Common myeloid progenitor, CD34-positive (primary cell): ENCODE measurements around the gene POLR1H.

ENCODE experiments used
- CTCF ChIA-PET: fragments of 350-600 bp; sonication (Branson Sonifier 250); formaldehyde crosslinking; loops from one replicate; lab custom pipeline; 2021; ENCODE audit warnings: antibody characterized with exemption; lab: Charles Lee
- POLR2A ChIA-PET: fragments of 350-600 bp; sonication (Branson Sonifier 250); formaldehyde crosslinking; loops from one replicate; lab custom pipeline; 2021; ENCODE audit warnings: antibody characterized with exemption; lab: Charles Lee
- DNase-seq, 3 donors: peaks; one replicate each; pipeline versions ENCODE4 v3.0.0 to v3.0.0-alpha.2; 2013
- H3K27ac ChIP-seq, 2 experiments: 1 replicate in 1 of 2; 2 replicates in 1 of 2; pipeline ENCODE4 v1.7.0; 2013; ENCODE audit warnings: inconsistent platforms in 2 of 2, low read length in 2 of 2, mild to moderate bottlenecking in 2 of 2, low read depth in 1 of 2, moderate library complexity in 1 of 2; ENCODE audit not compliant: severe bottlenecking in 2 of 2, insufficient read depth in 1 of 2, poor library complexity in 1 of 2
- H3K27me3 ChIP-seq, 5 experiments: replicated peaks in 2 of 5; 1 replicate in 3 of 5; 2 replicates in 2 of 5; pipeline versions ENCODE4 v1.6.1 to v1.7.0; 2013; ENCODE audit warnings: low read length in 4 of 5, mild to moderate bottlenecking in 2 of 5, moderate library complexity in 2 of 5, inconsistent platforms in 1 of 5; ENCODE audit not compliant: insufficient read depth in 5 of 5, control insufficient read depth in 4 of 5
- H3K36me3 ChIP-seq, 4 experiments: 1 replicate in 2 of 4; 2 replicates in 2 of 4; pipeline versions ENCODE4 v1.6.1 to v1.7.0; 2013; ENCODE audit warnings: low read length in 3 of 4, control low read depth in 1 of 4, mild to moderate bottlenecking in 1 of 4; ENCODE audit not compliant: control insufficient read depth in 4 of 4, insufficient read depth in 4 of 4
- H3K4me1 ChIP-seq, 4 experiments: 1 replicate in 3 of 4; 2 replicates in 1 of 4; pipeline versions ENCODE4 v1.6.1 to v1.7.1; 2013; ENCODE audit warnings: low read length in 3 of 4, mild to moderate bottlenecking in 3 of 4, control low read depth in 1 of 4, inconsistent platforms in 1 of 4, moderate library complexity in 1 of 4; ENCODE audit not compliant: control insufficient read depth in 4 of 4, insufficient read depth in 4 of 4; ENCODE audit errors: control extremely low read depth in 1 of 4
- H3K4me3 ChIP-seq, 7 experiments: 1 replicate in 4 of 7; 2 replicates in 3 of 7; pipeline versions ENCODE4 v1.5.1 to v1.7.0; 2013; ENCODE audit warnings: mild to moderate bottlenecking in 7 of 7, low read length in 6 of 7, moderate library complexity in 6 of 7, inconsistent platforms in 2 of 7, low read depth in 2 of 7, control low read depth in 1 of 7; ENCODE audit not compliant: insufficient read depth in 4 of 7, control insufficient read depth in 1 of 7; ENCODE audit errors: extremely low read depth in 1 of 7
- H3K9me3 ChIP-seq, 5 experiments: 1 replicate in 4 of 5; 2 replicates in 1 of 5; pipeline versions ENCODE4 v1.6.1 to v1.7.1; 2013; ENCODE audit warnings: low read length in 4 of 5, mild to moderate bottlenecking in 2 of 5, inconsistent platforms in 1 of 5, low read depth in 1 of 5, moderate library complexity in 1 of 5; ENCODE audit not compliant: control insufficient read depth in 4 of 5, insufficient read depth in 2 of 5; ENCODE audit errors: control extremely low read depth in 1 of 5
- WGBS: methylation state at CpG from one replicate; pipeline ENCODE4 v1.1.5; 2013; ENCODE audit not compliant: insufficient coverage; 5-methylcytosine and 5-hydroxymethylcytosine counted together

POLR1H gene

DNA sequence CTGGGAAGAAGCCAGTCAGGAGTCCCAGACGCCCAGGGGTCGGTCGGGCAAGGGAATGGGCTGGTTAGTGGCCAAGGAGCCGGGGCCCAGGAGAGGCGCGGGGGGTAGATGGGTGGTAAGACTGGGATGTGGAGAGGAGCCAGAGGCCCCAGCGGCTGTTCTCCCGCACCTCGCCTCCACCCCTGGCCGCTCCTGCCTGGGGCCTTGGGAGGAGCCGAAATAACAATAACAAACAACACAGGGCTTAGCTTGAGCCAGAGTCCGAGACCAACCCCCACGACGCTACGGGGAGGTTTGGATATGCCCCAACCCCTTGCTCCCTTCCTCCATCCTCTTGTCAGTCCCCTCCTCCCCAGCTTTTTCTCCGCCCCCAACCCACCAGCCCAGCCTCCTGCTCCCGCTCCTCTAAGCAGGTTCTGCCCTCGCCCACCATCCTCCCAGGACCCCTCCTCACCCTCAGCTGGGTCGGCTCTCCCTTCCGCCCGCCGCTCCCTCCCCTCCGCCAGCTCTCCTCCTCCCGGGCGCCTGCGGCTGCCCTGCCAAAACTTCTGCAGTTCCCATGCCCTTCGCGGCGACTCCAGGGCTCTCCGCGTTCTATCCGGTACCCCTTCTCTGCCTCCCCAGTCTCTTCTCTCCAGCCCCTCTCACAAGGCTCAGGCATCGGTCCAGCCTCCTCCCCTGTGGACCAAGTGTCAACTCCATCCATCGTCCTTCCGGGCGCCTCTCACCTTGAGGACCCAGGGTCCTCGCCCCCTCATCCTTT is 13.4 kb downstream of the POLR1H start:
- ChIA-PET CTCF (interaction anchor here (0.7 to 1.4 kb wide), 4 partner anchors 15 to 57 kb away, joined by 3 read pairs; no protein-coding TSS in a partner anchor), POLR2A (no interaction called here)
- H3K9me3 ChIP-seq = no peaks in the 10 kb centered on the region
- WGBS = 13% methylated on average over 30 of the region's 37 CpGs
- no peak overlapping the region for H3K27ac ChIP-seq
- H3K36me3 ChIP-seq = peaks cover 0 to 12% (median 6%) of the 10 kb centered on the region in 4 experiments
- peaks cover 12 to 94% (median 55%) of the 10 kb centered on the region in 5 experiments for H3K27me3 ChIP-seq
- peaks cover 0 to 32% (median 21%) of the 10 kb centered on the region in 4 experiments for H3K4me1 ChIP-seq
- DNase-seq = peak in 1 of 3 donors; percentile 7
- peak overlapping the region in 4 of 7 experiments; percentile 16 to 64 (median 56) for H3K4me3 ChIP-seq

DNA sequence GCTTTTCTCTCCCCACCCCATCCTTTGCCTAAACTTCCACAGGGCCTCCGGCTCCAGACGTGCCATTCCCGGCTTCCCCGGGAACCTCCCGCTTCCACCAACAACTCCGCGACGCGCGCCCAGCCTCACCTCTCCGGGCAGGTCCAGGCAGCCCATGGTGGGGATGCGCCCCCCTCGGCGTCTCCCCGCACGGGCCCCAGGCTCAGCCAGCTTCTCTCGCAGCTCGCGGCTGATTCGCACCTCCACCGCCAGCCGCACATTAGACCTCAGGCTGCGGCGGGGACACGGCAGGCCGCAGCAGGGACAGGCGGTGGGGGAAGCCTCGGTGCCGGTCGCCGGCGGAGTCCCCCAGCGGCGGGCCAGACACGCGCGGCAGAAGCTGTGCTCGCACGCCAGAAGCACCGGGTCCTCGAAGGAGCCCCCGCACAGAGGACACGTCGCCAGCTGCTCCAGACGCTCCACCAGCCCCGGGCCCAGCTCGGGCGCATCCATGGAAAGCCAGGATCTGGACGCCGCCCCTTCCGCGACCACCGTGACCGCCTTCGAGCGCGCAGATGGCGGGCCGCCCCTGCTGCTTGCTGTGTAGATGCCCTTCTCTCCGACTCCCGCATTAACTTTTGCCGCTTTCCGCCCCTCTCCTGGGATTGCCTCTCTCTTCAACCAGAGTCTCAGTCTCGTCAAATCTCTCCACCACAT is 14.2 kb downstream of the POLR1H start, which contains the start of gene RNF39:
RNF39 (minus strand) TSS at position 676 of the 696 bp plus-strand sequence; CDS start at position 492, 184 bp downstream.
- 1% methylated on average over 53 of the region's 64 CpGs for WGBS
- DNase-seq = peak in 2 of 3 donors; percentile 48 to 61
- H3K4me1 ChIP-seq = peaks cover 0 to 32% (median 21%) of the 10 kb centered on the region in 4 experiments
- H3K9me3 ChIP-seq = no peaks in the 10 kb centered on the region
- peaks cover 0 to 5% (median under 1%) of the 10 kb centered on the region in 4 experiments for H3K36me3 ChIP-seq
- H3K4me3 ChIP-seq = peak within 1 kb of the TSS in 4 of 7 experiments; percentile 16 to 64 (median 56)
- ChIA-PET POLR2A (no interaction called here), CTCF (interaction anchor here (2.9 kb wide), 1 partner anchor 28 kb away, joined by 10 read pairs; no protein-coding TSS in a partner anchor)
- H3K27ac ChIP-seq = no peak within 1 kb of the TSS
- peaks cover 14 to 96% (median 58%) of the 10 kb centered on the region in 5 experiments for H3K27me3 ChIP-seq

DNA sequence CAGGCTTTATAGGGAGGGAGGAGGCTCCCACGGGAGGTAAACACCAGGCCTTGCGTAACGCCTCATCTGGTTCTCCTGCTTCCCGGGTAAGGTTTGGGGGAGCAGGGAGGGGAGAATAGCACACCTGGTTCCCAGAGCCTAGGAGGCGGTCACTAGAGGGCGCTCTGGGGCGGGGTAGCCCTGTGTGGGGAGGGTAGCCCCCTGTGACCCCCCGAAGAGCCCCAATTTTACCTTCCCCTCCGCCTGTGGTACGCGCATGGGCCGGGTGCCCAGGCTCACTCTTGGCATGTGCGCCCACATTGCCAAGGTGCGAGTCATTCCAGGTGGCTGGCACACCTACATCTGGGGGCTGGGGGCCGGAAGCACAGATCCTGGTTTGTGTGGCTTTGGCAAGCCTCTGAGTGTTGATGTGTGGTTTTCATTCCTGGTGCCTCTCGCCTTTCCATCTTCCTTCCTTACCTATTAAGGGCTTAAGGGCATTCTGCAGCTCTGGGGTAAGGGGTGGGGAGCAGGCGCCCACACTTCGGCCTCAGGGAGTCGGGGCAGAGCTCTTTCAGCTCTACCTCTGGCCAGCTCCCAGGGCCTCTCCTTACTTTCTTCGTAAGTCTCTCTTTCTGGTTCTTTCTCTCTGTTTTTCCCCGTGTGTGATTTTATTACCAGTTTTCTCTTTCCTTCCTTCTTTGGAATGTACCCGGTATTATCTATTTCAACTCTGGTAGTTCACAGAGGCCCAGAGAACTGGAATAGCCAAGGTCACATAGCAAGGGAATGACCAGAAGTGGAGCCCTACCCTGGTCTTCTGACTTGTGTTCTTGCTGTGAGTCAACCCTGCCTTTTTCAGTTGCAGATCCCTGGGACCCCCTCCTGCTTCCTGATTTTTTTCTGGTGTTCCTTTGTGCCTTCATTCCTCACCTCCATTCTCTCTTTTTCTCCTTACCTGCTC is 15.0 kb downstream of the POLR1H start:
- POLR2A ChIA-PET = no interaction called here
- CTCF ChIA-PET = interaction anchor here (0.7 to 2.9 kb wide), 6 partner anchors 8 to 58 kb away, joined by 3 to 10 read pairs (median 3); no protein-coding TSS in a partner anchor
- no peak overlapping the region for H3K27ac ChIP-seq
- no peaks in the 10 kb centered on the region for H3K9me3 ChIP-seq
- H3K4me3 ChIP-seq = peak overlapping the region in 2 of 7 experiments; percentile 20 to 61
- 37% methylated on average over 17 of the region's 22 CpGs for WGBS
- no peaks in the 10 kb centered on the region for H3K36me3 ChIP-seq
- peaks cover 14 to 88% (median 55%) of the 10 kb centered on the region in 5 experiments for H3K27me3 ChIP-seq
- peak in 1 of 3 donors; percentile 21 for DNase-seq
- peaks cover 0 to 30% (median 20%) of the 10 kb centered on the region in 4 experiments for H3K4me1 ChIP-seq

DNA sequence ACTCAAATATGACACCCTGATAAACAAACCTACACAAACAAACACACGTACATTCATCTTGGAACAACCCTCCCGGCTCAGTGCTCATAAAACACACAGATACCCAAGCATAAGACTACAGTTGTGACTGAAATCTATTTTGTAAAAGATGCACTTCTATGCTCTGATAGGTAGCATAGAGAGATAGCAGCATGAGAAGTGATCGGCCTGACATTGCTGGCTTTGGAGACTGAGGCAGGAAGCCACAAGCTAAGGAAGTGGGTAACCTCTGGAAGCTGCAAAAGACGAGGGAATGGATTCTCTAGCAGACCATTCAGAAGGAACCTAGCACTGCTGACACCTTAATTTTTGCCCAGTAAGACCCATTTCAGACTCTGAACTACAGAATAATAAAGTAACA is 16.2 kb downstream of the POLR1H start:
- DNase-seq = no peak
- no peak overlapping the region for H3K27ac ChIP-seq
- WGBS = 0% methylated on average over 2 of the region's 4 CpGs
- peaks cover 14 to 77% (median 48%) of the 10 kb centered on the region in 5 experiments for H3K27me3 ChIP-seq
- H3K4me3 ChIP-seq = no peak overlapping the region
- ChIA-PET CTCF (interaction anchor here (1.0 to 2.9 kb wide), 5 partner anchors 9 to 94 kb away, joined by 3 to 10 read pairs (median 3); no protein-coding TSS in a partner anchor), POLR2A (no interaction called here)
- peaks cover 0 to 24% (median 16%) of the 10 kb centered on the region in 4 experiments for H3K4me1 ChIP-seq
- H3K9me3 ChIP-seq = no peaks in the 10 kb centered on the region
- H3K36me3 ChIP-seq = no peaks in the 10 kb centered on the region

DNA sequence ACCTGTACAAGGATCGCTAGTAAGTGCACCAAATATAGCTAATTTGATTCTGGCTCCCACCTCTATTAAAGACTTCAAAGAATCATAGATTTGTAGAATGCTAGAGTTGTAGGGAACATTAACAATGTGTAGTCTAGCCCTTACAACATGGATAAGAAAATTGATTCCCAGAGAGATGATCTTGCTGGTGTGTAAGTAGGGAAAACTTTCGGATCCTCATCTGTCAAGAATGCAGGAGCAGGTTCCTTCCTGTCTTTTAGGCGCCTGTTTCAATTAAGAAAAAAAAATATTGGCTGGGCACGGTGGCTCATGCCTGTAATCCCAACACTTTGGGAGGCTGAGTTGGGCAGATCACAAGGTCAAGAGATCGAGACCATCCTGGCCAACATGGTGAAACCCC is 26.8 kb downstream of the POLR1H start:
- H3K27me3 ChIP-seq = peaks cover 2 to 37% (median 16%) of the 10 kb centered on the region in 5 experiments
- CTCF ChIA-PET = interaction anchor here (0.8 to 2.0 kb wide), 4 partner anchors 9 to 121 kb away, joined by 3 to 8 read pairs (median 6); no protein-coding TSS in a partner anchor

More for the DNA sequence above, 26.8 kb downstream of the POLR1H start:
- Histone ChIP-seq H3K27ac (no peak overlapping the region), H3K9me3 (no peaks in the 10 kb centered on the region), H3K4me1 (no peaks in the 10 kb centered on the region), H3K4me3 (no peak overlapping the region), H3K36me3 (no peaks in the 10 kb centered on the region)
- POLR2A ChIA-PET = no interaction called here
- 90% methylated on average over 4 of the region's 5 CpGs for WGBS
- no peak for DNase-seq
